Fibroblast of lung (primary cell): ENCODE measurements around the gene CCDC80. TPM values are rescaled to one million over a fixed set of nuclear protein-coding genes. Genes with fewer than 3 reads are reported as not detected.

ENCODE experiments used
- DNase-seq, 2 donors: peaks; one replicate each; pipeline versions ENCODE4 v3.0.0 to v3.0.0-alpha.2; 2010; ENCODE audit warnings: low read depth in 2 of 2
- H2AFZ ChIP-seq: 2 replicates; pipeline ENCODE4 v1.5.1; 2012; ENCODE audit warnings: low read length, control low read depth, inconsistent platforms
- H3K27ac ChIP-seq: 2 replicates; pipeline ENCODE4 v1.5.1; 2011; ENCODE audit warnings: low read length, control low read depth; ENCODE audit not compliant: insufficient read depth
- H3K27me3 ChIP-seq: 2 replicates; pipeline ENCODE4 v1.5.1; 2011; ENCODE audit warnings: mild to moderate bottlenecking, low read length; ENCODE audit not compliant: control insufficient read depth, insufficient read depth
- H3K36me3 ChIP-seq: 2 replicates; pipeline ENCODE4 v1.5.1; 2011; ENCODE audit warnings: low read length; ENCODE audit not compliant: control insufficient read depth, insufficient read depth
- H3K4me1 ChIP-seq: 2 replicates; pipeline ENCODE4 v1.5.1; 2011; ENCODE audit warnings: low read length; ENCODE audit not compliant: control insufficient read depth, insufficient read depth; ENCODE audit errors: extremely low read depth
- H3K4me2 ChIP-seq: 2 replicates; pipeline ENCODE4 v1.5.1; 2011; ENCODE audit warnings: low read length, control low read depth; ENCODE audit not compliant: insufficient read depth; ENCODE audit errors: extremely low read depth
- H3K4me3 ChIP-seq, 4 experiments: fragments of 200-600 bp in 1 of 4; sonication (generic) in 1 of 4; replicated peaks in 1 of 4; 2 replicates each; pipeline ENCODE4 v1.5.1; 2011 to 2016; ENCODE audit warnings: low read length in 4 of 4, low read depth in 3 of 4, mild to moderate bottlenecking in 3 of 4, control low read depth in 2 of 4, inconsistent platforms in 1 of 4, mixed read lengths in 1 of 4; ENCODE audit not compliant: insufficient read depth in 1 of 4; ENCODE audit errors: control extremely low read depth in 1 of 4
- H3K79me2 ChIP-seq: 2 replicates; pipeline ENCODE4 v1.5.1; 2012; ENCODE audit warnings: mild to moderate bottlenecking, low read length, inconsistent platforms; ENCODE audit not compliant: control insufficient read depth, insufficient read depth
- H3K9ac ChIP-seq: 2 replicates; pipeline ENCODE4 v1.5.1; 2011; ENCODE audit warnings: mild to moderate bottlenecking, low read length, control low read depth; ENCODE audit not compliant: insufficient read depth
- H3K9me3 ChIP-seq: 2 replicates; pipeline ENCODE4 v1.5.1; 2012; ENCODE audit warnings: low read depth, low read length; ENCODE audit not compliant: control insufficient read depth, insufficient read depth
- H4K20me1 ChIP-seq: 2 replicates; pipeline ENCODE4 v1.5.1; 2011; ENCODE audit warnings: low read length; ENCODE audit not compliant: control insufficient read depth, insufficient read depth; ENCODE audit errors: extremely low read depth
- EZH2 ChIP-seq: IDR thresholded peaks from 2 replicates; pipeline ENCODE4 v1.5.1; 2012; ENCODE audit warnings: low read length, control low read depth, mild to moderate bottlenecking; ENCODE audit errors: missing control alignments
- polyA plus RNA-seq, 2 donors: library from polyadenylated mRNA; depleted of rRNA in 1 of 2; stranded (reverse) in 1 of 2; unstranded in 1 of 2; fragments of >200 nt; gene quantifications; 2 replicates each; pipeline ENCODE4 v1.2.1, GENCODE V29; 2011 to 2012; ENCODE audit warnings: missing spikeins in 1 of 2
- total RNA-seq: library from RNA; depleted of rRNA; stranded (reverse); fragments of >200 nt; gene quantifications from 2 replicates; pipeline ENCODE4 v1.2.1, GENCODE V29; 2014
- TF ChIP-seq, protein P1 (sequence below), 2 donors: IDR thresholded peaks in 1 of 2; conservative IDR thresholded peaks in 1 of 2; 1 replicate in 1 of 2; 2 replicates in 1 of 2; pipeline ENCODE4 v1.5.1; 2011 to 2012; ENCODE audit warnings: low read length in 2 of 2, control low read depth in 1 of 2, inconsistent platforms in 1 of 2, low read depth in 1 of 2, mild to moderate bottlenecking in 1 of 2

CCDC80 gene
- total and polyA plus RNA-seq, 2 donors (not counting 1 experiment from before 2014, with no cell fraction given) = 153 to 526 TPM

- Histone ChIP-seq H3K9me3 (no peaks in the 10 kb centered on the region), H3K4me3 (peak overlapping the region; percentile 59 to 77 (median 74)), H3K9ac (no peak overlapping the region), H3K36me3 (peaks cover 9% of the 10 kb centered on the region), H4K20me1 (no peaks in the 10 kb centered on the region), H3K79me2 (peaks cover 96% of the 10 kb centered on the region), H3K27me3 (no peaks in the 10 kb centered on the region), H2AFZ (no peak overlapping the region), H3K27ac (peak overlapping the region; percentile 97), H3K4me2 (peak overlapping the region; percentile 98), H3K4me1 (peaks cover 28% of the 10 kb centered on the region)
- TF ChIP-seq, protein P1, sequence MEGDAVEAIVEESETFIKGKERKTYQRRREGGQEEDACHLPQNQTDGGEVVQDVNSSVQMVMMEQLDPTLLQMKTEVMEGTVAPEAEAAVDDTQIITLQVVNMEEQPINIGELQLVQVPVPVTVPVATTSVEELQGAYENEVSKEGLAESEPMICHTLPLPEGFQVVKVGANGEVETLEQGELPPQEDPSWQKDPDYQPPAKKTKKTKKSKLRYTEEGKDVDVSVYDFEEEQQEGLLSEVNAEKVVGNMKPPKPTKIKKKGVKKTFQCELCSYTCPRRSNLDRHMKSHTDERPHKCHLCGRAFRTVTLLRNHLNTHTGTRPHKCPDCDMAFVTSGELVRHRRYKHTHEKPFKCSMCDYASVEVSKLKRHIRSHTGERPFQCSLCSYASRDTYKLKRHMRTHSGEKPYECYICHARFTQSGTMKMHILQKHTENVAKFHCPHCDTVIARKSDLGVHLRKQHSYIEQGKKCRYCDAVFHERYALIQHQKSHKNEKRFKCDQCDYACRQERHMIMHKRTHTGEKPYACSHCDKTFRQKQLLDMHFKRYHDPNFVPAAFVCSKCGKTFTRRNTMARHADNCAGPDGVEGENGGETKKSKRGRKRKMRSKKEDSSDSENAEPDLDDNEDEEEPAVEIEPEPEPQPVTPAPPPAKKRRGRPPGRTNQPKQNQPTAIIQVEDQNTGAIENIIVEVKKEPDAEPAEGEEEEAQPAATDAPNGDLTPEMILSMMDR (conservative IDR thresholded peaks at IDR 0.05 in 1 of 2, IDR thresholded peaks at IDR 0.05 in 1 of 2; ENCODE audit: low read depth in 1 of 2, low read length in 2 of 2) = peak; percentile 20 to 28
- TF ChIP-seq EZH2 = no peak
- DNase-seq = peak; percentile 89 to 98
Observed at GRCh38 chr3:112635674-112636073, 5.3 kb downstream of the CCDC80 start.

DNA sequence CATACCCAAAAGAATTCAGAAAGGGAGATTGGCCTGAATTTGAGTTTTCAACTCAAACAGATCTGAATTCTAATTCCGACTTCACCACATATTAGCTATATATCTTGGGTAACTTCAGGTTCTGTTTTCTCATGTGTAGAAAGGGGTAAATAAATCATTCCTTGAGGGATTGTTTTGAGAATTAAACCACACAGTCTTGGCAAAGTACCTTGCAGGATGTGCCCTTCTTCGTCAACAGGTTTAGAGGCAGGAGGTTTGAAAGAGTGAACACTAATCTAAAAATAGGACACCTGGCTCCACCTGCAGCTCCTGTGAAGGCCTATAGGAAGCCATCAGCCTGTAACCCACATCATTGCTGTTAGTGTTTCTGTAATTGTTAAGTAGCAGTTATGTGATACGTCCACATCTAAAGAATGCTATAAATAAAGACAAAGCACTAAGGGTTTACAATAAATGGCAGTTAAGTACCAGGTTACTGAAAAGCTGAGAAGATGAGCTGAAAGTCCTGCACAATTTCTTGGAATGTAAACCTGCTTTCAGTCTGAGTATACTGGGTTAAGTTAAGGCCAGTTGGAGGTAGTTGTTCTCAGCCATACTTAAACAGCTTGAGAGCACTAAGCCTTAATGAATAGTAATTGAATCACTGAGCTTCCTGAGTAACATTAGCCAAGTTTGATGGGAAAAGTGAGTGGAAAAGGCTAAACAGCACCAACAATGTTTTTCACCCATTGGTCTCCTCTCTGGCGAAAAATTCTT lies 6.0 kb downstream of the CCDC80 start:
- Histone ChIP-seq H3K27ac (peak overlapping the region; percentile 97), H3K4me1 (peaks cover 28% of the 10 kb centered on the region), H3K27me3 (no peaks in the 10 kb centered on the region), H3K9ac (peak overlapping the region; percentile 14), H3K9me3 (no peaks in the 10 kb centered on the region), H4K20me1 (no peaks in the 10 kb centered on the region), H3K4me3 (peak overlapping the region; percentile 38 to 77 (median 56)), H3K79me2 (peaks cover 90% of the 10 kb centered on the region), H2AFZ (no peak overlapping the region), H3K4me2 (peak overlapping the region; percentile 98), H3K36me3 (peaks cover 9% of the 10 kb centered on the region)
- TF ChIP-seq, protein P1 (conservative IDR thresholded peaks at IDR 0.05 in 1 of 2, IDR thresholded peaks at IDR 0.05 in 1 of 2; ENCODE audit: low read depth in 1 of 2, low read length in 2 of 2) = no peak
- TF ChIP-seq EZH2 = no peak
- no peak for DNase-seq

DNA sequence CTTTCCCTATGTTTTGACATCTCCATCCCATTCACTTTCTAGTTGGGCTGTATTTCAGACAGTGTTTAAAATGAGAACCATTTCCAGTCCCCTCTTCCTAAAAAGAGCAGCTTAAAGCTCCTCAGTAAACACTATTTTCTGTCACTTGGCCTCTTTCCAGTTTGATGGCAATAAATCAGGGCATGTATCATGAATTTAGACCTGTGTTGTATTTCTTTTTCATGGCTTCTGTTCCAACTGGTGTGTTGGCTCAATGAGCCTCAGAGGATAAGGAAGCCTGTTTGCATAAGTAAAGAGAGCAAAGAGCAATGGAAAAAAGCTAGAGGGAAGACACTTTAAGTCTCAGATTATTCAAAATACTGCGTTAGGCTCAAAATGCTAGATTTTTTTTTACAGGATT lies 7.2 kb downstream of the CCDC80 start:
- no peaks in the 10 kb centered on the region for H3K9me3 ChIP-seq
- peak overlapping the region in 3 of 4 experiments; percentile 16 to 77 (median 72) for H3K4me3 ChIP-seq
- peak in 1 of 2 donors; percentile 85 for DNase-seq
- peaks cover 4% of the 10 kb centered on the region for H3K36me3 ChIP-seq
- H3K27ac ChIP-seq = no peak overlapping the region
- no peak overlapping the region for H2AFZ ChIP-seq
- peak overlapping the region; percentile 49 for H3K4me2 ChIP-seq
- H4K20me1 ChIP-seq = no peaks in the 10 kb centered on the region
- H3K4me1 ChIP-seq = peaks cover 24% of the 10 kb centered on the region
- H3K79me2 ChIP-seq = peaks cover 78% of the 10 kb centered on the region
- no peak overlapping the region for H3K9ac ChIP-seq
- no peaks in the 10 kb centered on the region for H3K27me3 ChIP-seq
- TF ChIP-seq, protein P1 (conservative IDR thresholded peaks at IDR 0.05 in 1 of 2, IDR thresholded peaks at IDR 0.05 in 1 of 2; ENCODE audit: low read depth in 1 of 2, low read length in 2 of 2) = no peak
- TF ChIP-seq EZH2 = no peak
